Putamen (tissue), 1 donor: Measurements from ENCODE around the gene TRIM49B.
"Not testable (repeated sequence)": the region's sequence is repeated elsewhere in the genome, so short reads cannot be mapped to it uniquely, and the experiment has no call there.

Source experiments
- DNase-seq: peaks from one replicate; pipeline ENCODE4 v3.0.0-alpha.2; 2016; ENCODE audit warnings: low spot score

TRIM49B gene

DNA sequence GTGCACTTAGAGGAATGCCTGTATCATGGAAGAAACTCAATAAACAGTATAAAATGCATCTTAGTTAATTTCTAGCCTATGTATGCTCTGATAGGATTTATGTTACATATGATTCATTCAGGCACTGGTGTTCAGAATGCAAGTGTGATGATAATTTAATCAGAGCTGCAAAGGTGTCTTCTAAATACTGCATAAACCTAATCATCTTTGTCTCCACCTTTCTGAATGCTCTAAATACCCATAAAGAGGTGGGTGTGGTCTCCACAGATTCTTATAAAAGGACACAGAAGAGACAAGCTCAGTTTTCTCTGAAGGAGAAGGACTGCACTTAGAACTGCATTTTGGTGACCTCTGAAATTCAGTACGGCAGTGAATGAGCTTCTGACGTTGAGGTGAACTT is at the start of gene TRIM49B:
TSS of gene TRIM49B (plus strand) at position 301 of the 400 bp plus-strand sequence. CDS start 2,777 bp downstream, outside the sequence.
- not testable (repeated sequence) for DNase-seq

DNA sequence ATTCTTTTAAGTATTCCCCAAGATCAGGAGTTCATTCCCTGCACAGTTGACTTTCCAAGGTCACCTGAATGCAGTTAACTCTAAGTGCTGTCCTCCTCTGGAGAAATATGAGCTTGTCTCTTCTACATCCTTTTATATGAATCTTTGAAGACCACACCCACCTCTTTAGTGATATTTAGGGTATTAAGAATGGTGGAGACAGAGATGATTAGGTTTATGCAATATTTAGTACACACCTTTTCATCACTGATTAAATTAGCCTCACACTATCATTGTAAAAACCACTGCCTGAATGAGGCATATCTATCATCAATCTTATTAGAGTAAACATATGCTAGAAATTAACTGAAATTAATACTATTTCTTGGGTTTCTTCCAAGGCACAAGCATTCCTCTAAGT is 44.8 kb upstream of the TRIM49B start, which contains the start of gene TRIM51G:
TSS of gene TRIM51G (minus strand) at position 101 of the 400 bp plus-strand sequence. CDS start 2,190 bp downstream, outside the sequence.
- not testable (repeated sequence) for DNase-seq

GRCh38 chr11:49048229-49048628 is 19.6 kb downstream of the TRIM49B start:
- DNase-seq, result not testable (repeated sequence)

DNA sequence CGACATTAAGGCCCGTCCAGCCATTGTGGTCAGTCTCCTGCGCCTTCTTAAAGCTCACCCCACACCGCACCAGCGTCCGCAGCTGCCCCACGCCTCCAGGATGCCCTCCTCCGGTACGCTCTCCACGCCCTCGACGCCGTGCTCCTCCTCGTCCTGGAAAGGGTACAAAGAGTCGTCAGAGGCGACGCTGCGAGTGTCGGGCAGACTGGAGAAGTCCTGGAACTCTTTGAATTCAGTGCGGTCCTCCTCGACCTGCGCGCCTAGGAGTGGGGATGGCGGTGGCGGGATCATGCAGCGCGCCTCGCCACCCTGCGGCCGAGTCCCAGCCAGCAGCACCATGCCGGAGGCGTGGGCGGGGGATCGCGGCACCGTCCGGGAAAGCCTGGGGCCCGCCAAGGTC is 21.2 kb downstream of the TRIM49B start:
- DNase-seq, result not testable (repeated sequence)

- not testable (repeated sequence) for DNase-seq
Observed at GRCh38 chr11:49059012-49059411, 30.4 kb downstream of the TRIM49B start, which contains the start of gene TRIM64C. Gene TRIM64C (minus strand): TSS chr11:49059112. CDS start chr11:49059112, 0 bp downstream.

GRCh38 chr11:49069897-49070296 is 41.3 kb downstream of the TRIM49B start:
- DNase-seq, result not testable (repeated sequence)
